Left renal pelvis (tissue), 4 donors: ENCODE results near the gene CHID1. TPM values are rescaled to one million over a fixed set of nuclear protein-coding genes. Genes with fewer than 3 reads are reported as not detected.

Experiments
- DNase-seq, 4 donors: peaks; one replicate each; pipeline ENCODE4 v3.0.0-alpha.2; 2013; ENCODE audit warnings: low read depth in 4 of 4, low spot score in 3 of 4
- polyA plus RNA-seq, 4 donors: library from polyadenylated mRNA; unstranded; fragments of 120-200 nt; gene quantifications; one replicate each; pipeline ENCODE4 v1.2.1, GENCODE V29; 2013; ENCODE audit not compliant: insufficient read length in 4 of 4

Gene CHID1
- polyA plus RNA-seq, 4 donors, result 100 to 123 (median 106) TPM

DNA sequence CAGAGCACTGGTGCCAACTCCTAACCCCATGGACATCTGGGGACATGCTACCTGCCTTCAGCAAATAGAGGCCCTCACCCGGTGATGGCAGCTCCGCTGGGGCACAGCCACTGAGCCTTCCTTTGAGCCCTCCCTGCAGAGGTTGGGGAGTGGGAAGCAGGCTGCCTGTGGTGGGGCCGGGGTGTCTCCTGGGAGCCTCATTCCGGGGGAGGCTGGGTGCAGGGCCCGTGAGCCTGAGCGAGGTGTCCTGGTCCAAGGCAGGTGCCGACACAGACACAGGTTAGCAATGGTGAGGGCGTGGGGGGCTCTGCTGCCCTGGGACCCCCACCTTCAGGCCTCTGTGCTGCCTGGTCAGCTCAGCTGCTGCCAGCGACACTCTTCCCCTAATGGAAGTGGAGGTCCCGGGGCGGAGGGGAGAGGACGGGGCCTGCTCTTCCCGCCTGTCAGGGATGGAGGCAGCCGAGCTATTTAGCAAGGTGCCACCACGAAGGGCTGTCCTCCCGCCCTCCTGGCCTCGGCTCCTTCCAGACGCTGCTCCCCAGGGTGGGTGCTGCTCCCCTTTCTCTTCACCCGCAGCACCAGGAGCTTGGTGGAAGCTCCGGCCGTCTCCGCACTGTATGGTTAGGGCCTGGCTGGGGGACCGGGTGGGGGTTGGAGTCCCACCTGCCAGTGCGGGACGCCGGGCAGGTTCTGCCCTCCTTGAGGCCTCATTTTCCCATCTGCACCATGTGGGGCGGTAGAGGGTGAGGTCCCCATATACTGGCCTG, 56.7 kb downstream of the CHID1 start:
- no peak for DNase-seq

DNA sequence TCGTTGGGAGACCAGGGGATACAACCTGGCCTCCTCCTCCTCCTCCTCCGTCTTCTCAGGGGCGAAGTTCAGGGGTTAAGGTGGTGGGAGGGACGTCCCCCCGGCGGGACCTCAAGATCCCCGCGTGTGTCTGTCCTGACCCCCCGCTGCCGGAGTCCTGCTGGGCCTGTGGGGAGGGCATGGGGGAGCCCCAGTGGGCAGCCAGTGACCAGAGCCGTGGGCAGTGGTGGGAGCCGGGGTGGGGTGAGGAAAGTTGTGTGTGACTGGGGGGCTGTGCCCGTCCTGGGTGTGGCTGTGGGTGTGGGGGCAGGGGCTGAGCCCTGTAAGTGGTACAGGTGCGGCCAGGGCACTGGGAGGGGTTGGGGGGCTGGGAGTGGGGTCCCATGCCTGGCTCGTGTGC, 57.8 kb downstream of the CHID1 start:
- DNase-seq, result no peak

DNA sequence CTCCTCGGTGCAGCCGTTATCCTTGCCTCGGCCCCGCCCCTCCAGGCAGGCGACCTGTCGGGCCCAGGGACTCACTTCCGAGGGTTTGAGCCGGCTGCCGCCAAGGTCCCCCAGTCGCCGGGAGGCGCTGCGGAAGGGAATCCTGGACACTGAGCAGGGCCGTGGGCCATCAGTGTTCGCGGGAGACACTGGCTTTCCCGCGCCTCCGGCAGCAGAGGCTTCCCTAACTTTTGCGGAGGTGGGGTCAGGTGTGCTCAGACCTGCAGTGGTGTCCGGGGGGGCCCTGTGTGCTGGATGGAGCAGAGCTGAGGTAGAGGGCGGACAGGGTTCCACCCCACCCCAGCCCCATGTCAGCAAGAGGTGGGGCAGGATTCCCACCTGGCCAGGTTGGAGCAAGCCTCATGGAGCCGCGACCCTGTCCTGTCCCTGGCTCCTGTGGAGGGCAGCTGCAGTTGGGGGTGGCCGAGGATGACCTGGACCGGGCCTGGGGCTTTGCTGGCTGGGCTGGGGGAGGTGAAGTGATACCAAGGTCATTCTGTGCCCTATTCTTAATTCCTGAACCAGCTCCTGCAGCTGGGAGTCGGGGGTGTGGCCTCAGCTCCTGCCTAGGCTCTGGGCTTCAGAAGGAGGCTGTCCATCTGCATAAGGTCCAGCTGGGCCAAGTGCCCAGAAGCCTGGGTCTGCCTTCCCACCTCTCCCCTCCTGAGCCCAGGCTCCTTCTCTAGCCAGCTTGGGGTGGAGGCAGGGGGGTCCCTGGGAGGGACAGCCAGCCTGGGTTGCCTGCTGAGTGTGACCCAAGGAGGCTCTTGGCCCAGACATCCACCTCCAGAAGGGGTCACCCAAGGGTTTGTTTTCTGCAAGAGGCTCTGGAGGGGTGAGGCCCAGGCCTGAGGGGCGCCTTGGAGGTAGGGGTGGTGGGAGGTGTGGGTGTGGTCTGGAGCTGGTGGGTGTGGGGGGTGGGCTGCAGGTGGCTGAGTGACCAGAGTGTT, 59.5 kb downstream of the CHID1 start:
- no peak for DNase-seq

DNA sequence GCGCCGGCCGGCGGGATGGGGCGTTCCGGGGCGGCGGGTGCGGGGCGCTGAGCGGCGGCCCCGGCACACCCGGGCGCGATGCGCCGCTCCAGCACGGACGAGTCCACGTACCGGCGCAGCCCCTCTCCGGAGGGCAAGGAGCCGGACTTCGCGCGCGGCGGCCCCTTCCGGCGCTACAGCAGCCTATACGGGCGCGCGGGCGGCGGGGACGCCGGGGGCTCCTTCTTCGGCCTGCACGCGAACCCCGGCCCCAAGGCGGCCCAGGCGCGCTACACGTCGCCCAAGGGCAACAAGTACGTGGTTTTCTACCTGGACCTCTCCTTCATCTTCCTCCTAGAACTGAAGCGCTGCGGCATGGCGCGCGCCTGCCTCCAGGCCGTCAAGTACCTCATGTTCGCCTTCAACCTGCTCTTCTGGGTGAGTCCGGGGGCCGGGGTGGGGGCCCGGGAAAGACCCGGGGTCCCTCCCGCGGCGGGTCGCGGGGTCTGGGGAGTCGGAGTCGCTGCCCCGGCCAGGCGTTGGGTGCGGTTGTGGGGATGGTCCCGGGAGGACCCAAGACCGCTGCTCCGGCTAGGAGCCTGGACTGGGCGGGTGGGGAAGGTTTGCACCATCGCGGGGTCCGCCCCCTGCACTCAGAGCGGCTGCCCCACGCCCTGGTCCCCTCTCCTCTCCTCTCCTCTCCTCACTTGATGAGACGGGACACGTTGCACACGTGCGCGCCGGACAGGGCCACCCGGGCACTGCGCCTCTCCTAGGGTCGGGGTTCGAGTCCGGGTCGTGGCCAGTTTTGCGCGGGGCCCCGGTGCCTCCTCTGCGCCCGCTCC, 60.4 kb downstream of the CHID1 start:
- no peak for DNase-seq

DNA sequence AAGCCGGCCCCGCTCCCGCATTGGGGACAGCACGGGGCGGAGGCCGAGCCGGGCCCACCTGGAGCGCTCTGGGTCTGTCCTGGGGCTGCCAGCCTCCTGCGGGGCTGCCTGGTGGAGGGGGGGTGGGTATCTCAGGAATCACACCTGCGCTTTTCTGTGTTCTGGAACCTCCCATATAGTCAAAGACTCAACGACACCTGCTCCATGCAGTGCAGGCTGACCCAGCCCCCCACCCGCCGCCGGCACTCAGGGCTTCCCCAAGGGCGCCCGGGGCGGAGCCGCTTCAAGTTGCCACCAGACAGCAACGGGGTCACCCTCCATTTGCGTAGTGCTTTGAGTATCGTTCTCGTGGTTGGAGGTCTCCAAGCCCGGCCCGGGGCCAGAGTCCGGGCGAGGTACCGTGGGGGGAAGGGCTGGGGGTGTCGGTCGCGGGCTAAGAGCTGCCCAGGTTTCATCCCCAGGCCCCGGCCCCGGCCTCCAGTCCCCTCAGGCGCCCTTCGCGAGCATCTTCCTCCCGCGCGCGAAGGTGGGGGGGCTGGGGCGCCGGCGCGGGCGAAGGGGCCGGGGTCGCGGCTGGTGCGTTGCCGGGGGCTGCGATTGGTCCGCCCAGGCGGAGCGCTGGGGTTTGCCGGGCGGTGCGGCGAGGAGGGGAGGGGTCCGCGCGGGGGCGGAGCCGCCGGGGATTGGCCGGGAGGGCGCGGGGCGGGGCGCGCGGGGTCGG, 61.3 kb downstream of the CHID1 start:
- DNase-seq, result no peak

DNA sequence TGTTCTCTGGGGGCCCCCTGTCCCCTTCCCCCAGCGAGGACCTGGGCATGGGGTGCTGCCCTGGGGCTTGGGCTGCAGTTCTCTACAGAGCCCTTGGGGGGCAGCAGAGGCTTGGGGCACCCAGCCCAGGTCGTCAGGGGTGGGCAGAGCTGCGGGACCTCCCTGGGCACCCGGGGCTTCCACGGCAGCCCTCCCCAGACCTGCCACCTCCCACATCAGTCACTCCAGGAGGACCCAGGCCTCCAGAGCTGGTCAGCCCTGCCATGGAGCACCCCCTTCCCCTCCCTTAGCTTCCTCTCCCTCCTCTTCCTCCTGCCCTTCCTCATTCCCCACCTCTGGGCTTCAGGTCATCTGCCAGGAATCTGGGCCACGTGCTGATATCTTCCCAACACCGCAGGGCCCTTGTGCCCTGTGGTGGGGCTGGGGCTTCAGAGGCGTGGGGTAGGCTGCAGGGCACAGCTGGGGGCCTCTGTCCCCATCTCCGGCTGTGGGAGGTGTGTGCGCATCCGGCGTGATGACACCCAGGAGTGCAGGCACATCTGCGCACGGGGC, 62.2 kb downstream of the CHID1 start:
- no peak for DNase-seq

DNA sequence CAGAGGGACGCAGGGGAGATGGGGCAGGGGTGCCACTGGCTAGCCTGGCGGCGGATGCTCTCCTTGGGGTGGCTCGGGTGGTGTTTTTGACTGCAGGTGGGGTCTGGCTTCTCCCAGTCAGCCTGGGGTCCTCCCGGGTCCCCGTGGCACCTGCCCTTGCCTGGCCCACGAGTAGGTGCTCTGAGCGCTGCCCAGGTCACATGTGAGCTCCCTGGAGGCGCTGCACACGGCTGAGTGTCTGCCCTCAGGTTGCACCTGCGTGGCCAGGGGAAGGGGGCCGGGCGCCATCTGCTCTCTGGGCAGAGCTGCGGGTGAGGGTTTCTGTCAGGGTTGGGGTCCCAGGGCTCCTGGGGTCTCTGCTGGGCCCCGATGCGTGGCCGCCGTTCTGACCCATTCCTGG, 62.7 kb downstream of the CHID1 start:
- no peak for DNase-seq

DNA sequence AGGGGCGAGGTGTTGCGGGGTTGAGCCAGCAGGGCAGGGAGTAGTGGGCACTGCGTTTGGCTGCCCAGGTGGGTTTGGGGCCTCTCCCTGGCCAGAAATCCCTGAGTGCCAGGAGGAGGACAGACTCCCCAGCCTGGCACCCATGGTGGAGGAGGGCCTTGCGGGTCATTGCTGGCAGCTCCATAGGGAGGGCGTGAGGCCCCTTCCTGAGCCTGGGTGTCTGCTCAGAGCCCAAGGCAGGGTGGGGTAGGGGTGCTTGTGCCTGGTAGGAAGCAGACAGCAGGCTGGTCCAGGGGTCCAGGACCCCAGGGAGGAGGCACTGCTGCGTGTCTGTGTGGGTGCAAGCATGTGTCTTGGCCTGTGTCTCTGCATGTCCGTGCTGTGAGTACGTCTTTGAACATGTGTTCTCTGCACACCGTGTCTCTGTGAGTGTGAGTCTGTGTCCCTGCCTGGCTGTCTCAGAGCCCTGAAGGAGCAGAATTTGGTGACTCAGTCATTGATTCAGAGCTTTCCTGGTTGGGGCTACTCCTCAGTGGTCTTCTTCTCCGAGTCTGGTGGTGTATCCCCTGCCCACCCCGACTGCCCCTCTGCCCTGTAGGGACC, 64.0 kb downstream of the CHID1 start:
- no peak for DNase-seq

DNA sequence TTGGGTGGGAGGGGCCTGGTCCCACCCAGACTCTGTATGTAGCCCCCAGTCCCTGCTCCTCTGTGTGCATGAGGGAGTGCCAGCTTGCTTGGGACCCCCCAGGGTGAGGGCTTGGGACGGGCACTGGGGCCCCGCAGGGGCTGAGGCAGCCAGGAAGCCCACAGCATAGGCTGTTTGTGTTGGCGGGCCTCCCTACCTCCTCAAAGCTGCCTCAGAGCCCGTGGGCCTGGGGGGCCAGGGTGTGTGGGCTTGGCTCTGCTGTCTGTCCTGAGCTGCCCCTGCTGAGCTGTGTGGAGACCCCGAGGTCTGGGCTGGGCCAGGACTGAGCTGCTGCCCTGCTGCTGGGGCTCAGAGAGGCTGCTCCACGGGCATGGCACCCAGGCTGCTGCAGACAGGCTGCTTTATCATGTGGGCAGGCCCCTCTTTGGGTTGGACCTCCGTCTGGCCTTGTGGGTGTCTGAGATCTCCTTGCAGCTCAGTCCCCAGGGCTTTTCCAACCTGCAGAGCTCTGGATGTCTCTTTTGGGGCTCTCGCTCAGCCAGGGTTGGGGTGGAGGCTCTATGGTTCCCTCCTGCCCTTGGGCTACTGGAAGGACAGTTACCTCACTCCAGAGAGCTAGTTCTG, 64.6 kb downstream of the CHID1 start:
- DNase-seq, result no peak

DNA sequence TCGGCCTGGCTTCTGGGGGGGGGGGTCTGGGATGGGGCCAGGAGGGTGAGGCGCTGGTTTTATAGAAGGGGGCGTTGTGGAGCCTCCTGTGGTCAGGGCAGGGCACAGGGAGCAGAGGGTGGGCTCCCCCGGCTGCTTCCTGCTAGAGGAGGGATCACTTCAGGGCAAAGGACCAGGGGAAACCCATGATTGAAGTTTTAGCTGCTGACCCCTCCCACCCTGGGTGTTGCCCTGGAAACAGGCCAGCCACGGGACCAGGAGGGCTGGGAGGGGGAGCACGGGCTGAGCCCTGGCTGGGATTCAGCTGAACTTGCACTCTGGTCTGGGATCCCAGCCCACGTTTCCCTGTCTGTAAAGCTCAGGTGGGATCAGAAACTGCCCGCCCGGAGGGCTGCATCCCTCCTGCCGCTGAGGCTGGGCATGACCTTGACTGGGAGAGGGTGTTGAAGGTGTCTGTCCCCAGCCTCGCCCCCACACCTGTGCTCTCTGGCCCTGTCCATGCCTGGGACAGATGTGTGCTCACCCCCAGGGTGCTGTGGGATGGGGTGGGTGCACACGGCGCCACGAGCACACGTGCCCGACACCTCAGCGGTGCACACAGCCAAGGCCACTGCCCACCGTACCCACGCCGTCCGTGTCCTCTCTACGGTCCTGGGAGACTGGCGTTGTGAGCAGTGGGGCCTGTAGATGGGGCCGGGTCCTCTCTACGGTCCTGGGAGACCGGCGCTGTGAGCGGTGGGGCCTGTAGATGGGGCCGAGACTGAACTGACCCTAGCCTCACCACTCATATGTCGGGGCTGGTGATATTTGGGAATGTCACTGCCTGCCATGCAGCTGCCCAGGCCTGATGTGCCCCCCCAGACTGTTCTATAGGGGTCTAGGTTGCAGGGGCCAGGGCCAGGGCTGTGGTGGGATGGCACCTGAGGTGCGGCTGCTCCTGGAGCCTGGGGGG, 65.6 kb downstream of the CHID1 start:
- DNase-seq, result peak in 1 of 4 donors; percentile 75

DNA sequence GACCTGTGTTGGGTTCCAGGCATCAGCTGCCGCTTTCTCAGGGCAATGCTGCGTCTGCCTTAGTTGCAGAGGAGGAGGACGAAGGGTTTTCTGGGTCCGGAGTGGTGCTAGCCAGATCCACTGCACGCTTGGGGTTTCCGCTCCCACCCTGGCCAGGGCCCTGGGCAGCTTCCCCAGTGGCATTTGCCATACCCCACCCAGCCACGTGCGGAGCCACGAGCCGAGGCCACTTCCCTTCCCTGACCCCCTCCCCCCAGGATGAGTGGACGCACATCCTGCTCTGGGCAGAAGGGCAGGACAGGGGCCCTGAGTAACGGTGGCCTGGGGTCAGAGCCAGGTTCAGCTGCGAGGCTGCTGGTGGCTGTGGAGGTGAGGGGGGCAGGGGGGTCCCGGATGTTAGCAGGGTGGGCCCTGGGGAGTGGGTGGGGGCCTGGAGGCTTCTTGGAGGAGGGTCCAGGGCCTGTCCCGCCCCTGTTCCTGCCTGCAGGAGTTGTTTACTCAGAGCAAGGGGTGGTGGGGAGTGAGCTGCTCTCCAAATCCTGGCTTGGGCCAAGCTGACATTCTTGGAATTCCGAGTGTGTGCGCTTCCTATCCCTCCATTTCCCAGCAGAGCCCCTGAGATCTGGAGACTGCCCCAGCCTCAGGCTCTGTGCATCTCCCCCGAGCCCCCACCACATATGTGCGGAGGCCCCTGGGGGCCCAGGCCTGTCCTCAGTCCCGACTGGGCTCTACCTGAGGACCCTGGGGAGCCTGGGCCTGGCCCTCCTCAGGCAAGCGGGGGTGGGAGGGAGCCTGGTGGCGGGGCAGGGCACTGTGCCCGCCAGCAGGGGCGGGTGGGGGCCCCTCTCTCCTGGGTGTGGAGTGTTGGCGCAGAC, 66.6 kb downstream of the CHID1 start:
- no peak for DNase-seq

DNA sequence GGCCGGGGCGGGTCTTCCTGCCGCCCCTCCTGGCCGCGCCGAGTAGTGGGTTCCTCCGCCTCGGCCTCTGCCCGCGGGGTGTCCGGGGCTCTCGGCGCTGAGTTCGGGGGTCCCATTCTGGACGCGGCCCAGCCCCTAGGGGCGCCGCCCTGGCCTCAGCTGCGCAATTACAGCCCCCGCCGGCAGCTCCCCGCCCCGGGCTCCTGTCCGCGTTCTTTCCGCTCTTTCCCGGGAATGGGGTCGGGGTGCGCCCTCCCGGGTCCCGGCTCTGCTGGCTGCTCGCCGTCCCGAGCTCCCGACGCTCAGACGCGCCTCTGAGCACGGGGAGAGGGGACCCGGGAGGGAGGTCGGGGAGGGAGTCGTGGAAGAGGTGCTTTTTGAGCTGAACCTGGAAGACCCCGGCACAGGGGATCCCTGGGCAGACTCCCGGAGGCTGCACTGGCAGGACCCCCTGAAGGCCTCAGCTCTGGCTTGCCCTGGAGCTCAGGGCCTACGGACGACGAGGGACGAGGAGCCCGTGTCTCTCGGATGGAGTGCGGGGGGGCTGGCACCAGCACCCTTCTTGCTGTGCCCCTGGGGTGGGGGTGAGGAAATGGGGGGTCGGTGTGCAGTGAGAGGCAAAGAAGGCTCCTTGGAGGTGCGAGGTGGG, 67.4 kb downstream of the CHID1 start:
- DNase-seq, result no peak

DNA sequence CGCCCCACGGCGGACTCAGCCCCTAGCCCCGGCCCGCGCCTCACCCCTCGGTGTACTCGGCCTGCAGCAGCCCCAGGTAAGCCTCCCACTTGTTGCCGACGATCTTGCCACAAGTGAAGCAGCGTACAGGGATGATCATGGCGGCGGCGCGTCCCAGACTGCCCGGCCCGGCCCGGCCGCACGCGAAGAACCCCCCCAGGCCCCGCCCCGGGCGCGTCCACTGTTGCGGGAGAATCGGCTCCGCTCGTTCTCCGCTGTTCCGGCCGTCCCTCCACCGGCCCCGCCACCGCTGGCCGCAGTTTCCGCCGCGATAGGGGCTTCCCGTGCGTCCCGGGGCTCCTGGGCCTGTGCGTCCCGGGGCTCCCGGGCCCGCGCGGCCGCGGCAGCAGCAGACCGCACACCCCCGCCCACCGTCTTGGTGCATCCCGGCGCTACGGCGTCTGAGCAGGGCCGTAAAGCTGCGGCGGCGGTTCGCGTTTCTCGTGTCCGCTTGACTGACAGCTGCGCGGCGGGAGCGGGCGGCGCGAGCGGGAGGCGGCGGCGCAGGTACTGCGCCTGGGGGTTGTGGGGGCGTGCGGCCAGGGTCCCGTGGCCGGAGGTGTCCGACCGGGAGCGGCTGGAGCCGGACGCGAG, 68.1 kb downstream of the CHID1 start, which contains the start of the genes POLR2L and TSPAN4:
TSS of gene POLR2L (minus strand) at position 160 of the 633 bp plus-strand sequence. CDS start at position 139, 21 bp downstream.
TSS of gene TSPAN4 (plus strand) at position 483 of the 633 bp plus-strand sequence. CDS start 7,453 bp downstream, outside the sequence.
- no peak for DNase-seq

DNA sequence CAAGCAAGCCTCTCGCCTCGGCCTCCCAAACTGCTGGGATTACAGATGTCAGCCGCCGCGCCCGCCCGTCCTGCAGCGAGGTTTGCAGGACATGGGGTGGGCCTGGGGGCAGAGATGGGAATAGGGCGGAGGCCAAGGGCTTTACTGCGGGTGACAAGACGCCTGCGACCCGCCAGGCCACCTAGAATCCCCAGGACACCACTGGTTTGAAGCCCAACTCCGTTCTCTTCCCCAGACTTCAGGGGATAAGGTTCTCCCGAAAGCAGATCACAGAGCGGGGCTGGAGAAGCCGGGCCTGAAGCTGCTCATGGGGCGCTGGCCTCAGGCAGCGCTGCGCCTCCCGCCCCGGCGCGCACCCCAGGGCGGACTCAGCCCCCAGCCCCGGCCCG, 68.6 kb downstream of the CHID1 start:
- no peak for DNase-seq

DNA sequence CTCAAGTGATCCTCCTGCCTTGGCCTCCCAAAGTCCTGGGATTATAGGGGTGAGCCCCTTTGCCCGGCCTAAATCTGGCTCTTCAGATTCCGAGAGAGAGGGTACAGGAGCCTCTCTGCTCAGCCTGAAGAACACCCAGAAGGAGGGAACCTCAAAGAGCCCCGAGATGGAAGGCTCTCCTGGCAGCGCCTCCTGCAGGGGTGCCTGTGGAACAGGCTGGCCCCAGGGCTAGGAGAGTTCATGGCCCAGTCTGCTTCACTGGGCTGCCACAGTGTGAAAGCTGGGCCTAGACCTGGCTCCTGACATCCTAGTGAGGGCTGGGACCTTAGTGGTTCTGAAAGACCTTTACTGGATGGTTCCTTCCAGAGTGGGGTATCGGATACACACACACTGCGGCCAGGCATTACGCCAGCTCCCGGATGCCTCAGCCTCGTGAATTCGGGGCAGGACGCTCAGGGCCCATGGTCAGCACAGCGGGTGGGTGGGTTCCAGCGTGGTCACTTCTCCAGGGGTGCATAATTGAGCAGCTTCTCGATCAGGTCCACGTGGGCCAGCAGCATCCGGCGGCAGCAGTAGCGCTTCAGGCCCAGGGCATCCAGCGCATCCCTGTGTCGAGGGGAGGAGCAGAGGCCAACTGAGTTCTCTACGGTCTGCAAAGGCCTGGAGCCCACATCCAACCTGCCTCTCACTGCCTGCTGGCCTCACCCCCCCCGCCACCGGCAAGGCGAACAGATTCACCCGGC, 70.6 kb downstream of the CHID1 start:
- no peak for DNase-seq
